Measurements from ENCODE around the gene SMARCAL1. TPM values are rescaled to one million over a fixed set of nuclear protein-coding genes. Genes with fewer than 3 reads are reported as not detected.

The SMARCAL1 gene
- total RNA-seq, 1 experiment from 2014 or later, result 22.1 TPM

DNA sequence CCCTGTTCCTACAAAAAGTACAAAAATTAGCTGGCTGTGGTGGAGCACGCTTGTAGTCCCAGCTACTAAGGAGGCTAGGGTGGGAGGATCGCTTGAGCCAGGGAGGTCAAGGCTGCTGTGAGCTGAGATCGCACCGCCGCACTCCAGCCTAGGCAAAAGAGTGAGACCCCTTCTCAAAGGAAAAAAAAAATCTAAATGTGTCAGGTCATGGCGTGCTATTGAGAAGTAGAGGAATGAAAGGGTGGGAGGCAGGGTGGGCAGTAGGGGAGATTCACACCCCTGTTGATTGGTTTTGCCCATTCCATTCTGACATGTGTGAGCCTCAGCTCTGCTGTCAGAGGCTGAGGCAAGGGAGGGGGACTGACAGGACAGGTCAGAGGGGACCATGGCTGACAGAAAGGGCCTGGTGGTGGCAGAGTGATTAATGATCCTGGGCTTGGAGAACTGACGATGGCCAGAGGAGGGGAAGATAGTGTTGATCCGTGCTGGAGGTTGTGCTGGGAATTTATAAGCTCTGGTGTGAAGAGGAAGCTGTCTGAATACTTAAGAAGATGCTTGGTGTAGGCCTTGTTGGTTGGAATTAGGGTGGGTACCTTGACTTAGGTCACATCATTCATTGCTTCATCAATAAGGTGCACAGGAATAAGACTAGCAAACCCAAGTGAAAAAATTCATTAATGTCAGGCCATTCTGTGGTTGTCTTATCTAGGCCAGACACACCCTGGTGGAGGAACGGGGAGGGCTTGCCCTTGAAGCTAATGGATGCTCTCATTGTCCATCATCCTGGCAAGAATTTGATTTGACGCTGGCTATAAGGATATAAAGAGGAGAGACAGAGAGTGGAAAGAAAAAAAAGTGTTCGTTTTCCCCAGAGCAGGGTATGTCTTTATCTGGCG, 19.1 kb upstream of the SMARCAL1 start:
- no peak overlapping the region for H3K4me3 Mint-ChIP-seq (ENCODE audit: unreplicated experiment)
- no peak for TF ChIP-seq CTCF (IDR thresholded peaks at IDR 0.05; ENCODE audit: unreplicated experiment)
- BruUV-seq (replicated peaks), result no TSS peak

DNA sequence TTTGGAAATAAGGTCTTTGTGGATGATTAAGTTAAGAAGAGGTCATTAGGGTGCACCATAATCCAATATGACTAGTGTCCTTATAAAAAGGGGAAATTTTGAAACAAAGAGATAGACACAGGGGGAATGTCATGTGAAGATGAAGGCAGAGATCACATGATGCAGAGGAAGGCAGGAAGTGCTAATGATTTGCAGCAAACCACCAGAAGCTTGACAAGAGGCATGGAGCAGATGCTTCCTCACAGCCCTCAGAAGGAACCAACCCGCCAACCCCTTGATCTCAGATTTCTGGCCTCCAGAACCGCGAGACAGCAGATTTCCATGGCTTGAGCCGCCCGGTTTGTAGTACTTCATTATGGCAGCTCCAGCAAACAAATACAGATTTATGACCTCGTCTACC, 17.4 kb upstream of the SMARCAL1 start:
- Mint-ChIP-seq H3K27ac (ENCODE audit: low read depth, unreplicated experiment) (no peak overlapping the region), H3K36me3 (ENCODE audit: insufficient read depth, unreplicated experiment) (no peaks in the 10 kb centered on the region), H3K4me1 (ENCODE audit: insufficient read depth, unreplicated experiment) (no peaks in the 10 kb centered on the region), H3K4me3 (ENCODE audit: unreplicated experiment) (no peak overlapping the region), H3K27me3 (ENCODE audit: insufficient read depth, unreplicated experiment) (no peaks in the 10 kb centered on the region), H3K9me3 (ENCODE audit: unreplicated experiment) (no peaks in the 10 kb centered on the region)
- ChIA-PET CTCF (no interaction called here), POLR2A (interaction anchor here (0.6 kb wide), 1 partner anchor 67 kb away, joined by 3 read pairs; no protein-coding TSS in a partner anchor)
- TF ChIP-seq CTCF (IDR thresholded peaks at IDR 0.05; ENCODE audit: unreplicated experiment), result no peak
- intact Hi-C loops (cut with micrococcal nuclease), result no loop called here
- no TSS peak for BruUV-seq (replicated peaks)
- DNase-seq (ENCODE audit: unreplicated experiment), result no peak

More for the DNA sequence above, 19.1 kb upstream of the SMARCAL1 start:
- Mint-ChIP-seq H3K36me3 (ENCODE audit: insufficient read depth, unreplicated experiment) (no peaks in the 10 kb centered on the region), H3K27ac (ENCODE audit: low read depth, unreplicated experiment) (no peak overlapping the region), H3K9me3 (ENCODE audit: unreplicated experiment) (no peaks in the 10 kb centered on the region), H3K27me3 (ENCODE audit: insufficient read depth, unreplicated experiment) (peaks cover 2% of the 10 kb centered on the region), H3K4me1 (ENCODE audit: insufficient read depth, unreplicated experiment) (no peaks in the 10 kb centered on the region)
- CTCF ChIA-PET, result interaction anchor here (1.0 kb wide), 1 partner anchor 10 kb away, joined by 3 read pairs; no protein-coding TSS in a partner anchor
- POLR2A ChIA-PET, result interaction anchor here (1.1 kb wide), 1 partner anchor 18 kb away, joined by 3 read pairs; no protein-coding TSS in a partner anchor
- intact Hi-C loops (cut with micrococcal nuclease), result no loop called here
- DNase-seq (ENCODE audit: unreplicated experiment), result no peak

GRCh38 chr2:216399621-216400020, 12.7 kb upstream of the SMARCAL1 start:
- no peak overlapping the region for H3K4me3 Mint-ChIP-seq (ENCODE audit: unreplicated experiment)
- no peaks in the 10 kb centered on the region for H3K27me3 Mint-ChIP-seq (ENCODE audit: insufficient read depth, unreplicated experiment)
- no peak for DNase-seq (ENCODE audit: unreplicated experiment)
- ChIA-PET CTCF (interaction anchor here (0.9 to 1.1 kb wide), 2 partner anchors 10 to 149 kb away, joined by 3 read pairs; no protein-coding TSS in a partner anchor), POLR2A (no interaction called here)
- intact Hi-C loops (cut with micrococcal nuclease), result no loop called here
- TF ChIP-seq CTCF (IDR thresholded peaks at IDR 0.05; ENCODE audit: unreplicated experiment), result no peak
- H3K4me1 Mint-ChIP-seq (ENCODE audit: insufficient read depth, unreplicated experiment), result no peaks in the 10 kb centered on the region
- peaks cover 10% of the 10 kb centered on the region for H3K9me3 Mint-ChIP-seq (ENCODE audit: unreplicated experiment)
- no peak overlapping the region for H3K27ac Mint-ChIP-seq (ENCODE audit: low read depth, unreplicated experiment)
- no TSS peak for BruUV-seq (replicated peaks)
- no peaks in the 10 kb centered on the region for H3K36me3 Mint-ChIP-seq (ENCODE audit: insufficient read depth, unreplicated experiment)

DNA sequence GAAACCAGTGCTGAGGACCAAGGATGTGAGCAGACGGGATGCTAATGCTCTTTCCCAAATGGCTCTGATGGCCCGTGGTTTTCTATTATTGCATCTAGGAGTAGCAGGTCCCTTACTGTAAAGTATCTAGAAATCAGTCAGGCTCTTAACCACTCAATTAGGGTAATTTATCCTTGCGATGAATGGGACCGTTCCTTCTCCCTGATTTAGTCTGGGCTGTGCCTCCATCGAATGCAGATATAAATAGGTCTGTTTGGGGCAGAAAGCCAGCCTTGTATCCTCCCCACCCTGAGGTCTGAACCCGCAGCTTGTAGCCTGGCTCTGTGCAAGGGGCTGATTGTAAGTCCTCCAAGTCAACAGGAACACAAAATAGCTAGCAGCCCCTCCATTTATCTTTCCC, 9.5 kb upstream of the SMARCAL1 start:
- peaks cover 27% of the 10 kb centered on the region for H3K27me3 Mint-ChIP-seq (ENCODE audit: insufficient read depth, unreplicated experiment)
- DNase-seq (ENCODE audit: unreplicated experiment), result no peak
- no peak overlapping the region for H3K27ac Mint-ChIP-seq (ENCODE audit: low read depth, unreplicated experiment)
- H3K9me3 Mint-ChIP-seq (ENCODE audit: unreplicated experiment), result peaks cover 10% of the 10 kb centered on the region
- ChIA-PET CTCF (interaction anchor here (1.1 to 3.1 kb wide), 8 partner anchors 13 to 214 kb away, joined by 3 to 29 read pairs (median 6); no protein-coding TSS in a partner anchor), POLR2A (no interaction called here)
- no peak for TF ChIP-seq CTCF (IDR thresholded peaks at IDR 0.05; ENCODE audit: unreplicated experiment)
- intact Hi-C loops (cut with micrococcal nuclease), result no loop called here
- BruUV-seq (replicated peaks), result no TSS peak
- H3K4me1 Mint-ChIP-seq (ENCODE audit: insufficient read depth, unreplicated experiment), result no peaks in the 10 kb centered on the region
- H3K36me3 Mint-ChIP-seq (ENCODE audit: insufficient read depth, unreplicated experiment), result no peaks in the 10 kb centered on the region
- H3K4me3 Mint-ChIP-seq (ENCODE audit: unreplicated experiment), result no peak overlapping the region

All from MCF 10A (cell line).